Stimulated activated CD8-positive, alpha-beta memory T cell treated with anti-CD3 and anti-CD28 coated beads, Interleukin-7, amount 100 ng/mL, for 1 hour (primary cell): ENCODE results near the gene FRYL.

Experiments used
- DNase-seq, 2 donors: peaks; one replicate each; pipeline ENCODE4 v3.0.0-alpha.2; 2020; ENCODE audit warnings: low read depth in 2 of 2

Gene FRYL

GRCh38 chr4:48620831-48621230 is 159.2 kb downstream of the FRYL start:
- DNase-seq: no peak

- no peak for DNase-seq
Observed at GRCh38 chr4:48620093-48620492, 160.0 kb downstream of the FRYL start.

- no peak for DNase-seq
Observed at GRCh38 chr4:48604527-48604926, 175.6 kb downstream of the FRYL start.

DNA sequence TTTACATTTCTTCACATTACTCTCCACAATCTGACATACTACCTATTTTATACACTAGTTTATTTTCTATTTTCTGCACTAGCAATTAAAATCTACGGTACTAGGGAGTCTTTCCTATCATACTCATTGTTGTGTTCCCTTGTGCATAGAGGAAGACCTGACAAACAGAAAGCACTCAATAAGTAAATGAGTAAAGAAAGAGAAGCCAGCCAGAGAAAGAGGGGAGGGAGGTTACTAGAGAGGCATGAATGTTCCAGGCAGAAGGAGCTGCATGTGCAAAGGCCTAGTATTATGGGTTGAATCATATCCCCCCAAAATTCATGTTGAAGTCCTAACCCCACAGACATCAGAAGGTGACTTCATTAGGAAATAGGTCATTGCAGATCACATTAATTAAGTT is 176.0 kb downstream of the FRYL start:
- DNase-seq: no peak

DNA sequence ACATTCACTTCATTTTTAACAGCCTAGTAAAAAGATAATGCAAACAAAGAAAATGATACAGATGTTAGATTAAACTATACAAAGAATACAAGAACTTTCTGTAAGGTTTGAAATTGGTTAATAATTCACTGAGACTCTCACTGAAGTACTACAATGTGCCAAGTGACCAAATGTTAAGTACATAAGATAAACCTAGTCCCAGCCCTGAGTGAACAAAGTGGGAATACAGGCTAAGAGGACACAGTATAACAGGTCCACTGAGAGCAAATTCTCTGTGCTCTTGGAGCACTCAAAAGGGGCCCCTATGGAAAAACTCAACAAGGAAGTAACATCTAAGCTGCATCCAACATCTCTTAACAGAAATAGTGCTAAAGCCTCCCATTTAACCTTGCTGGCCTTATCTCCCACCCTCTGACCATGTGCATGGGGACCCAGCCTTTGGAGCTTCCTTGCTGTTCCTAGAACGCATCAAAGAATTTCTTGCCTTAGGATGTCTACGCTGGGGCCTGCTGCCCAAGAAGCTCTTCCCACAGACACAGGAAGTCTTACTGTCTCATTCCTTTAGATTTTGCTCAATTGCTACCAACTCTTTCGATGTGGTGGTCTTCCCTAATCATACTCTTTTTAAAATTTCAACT is 176.6 kb downstream of the FRYL start:
- DNase-seq: no peak

DNA sequence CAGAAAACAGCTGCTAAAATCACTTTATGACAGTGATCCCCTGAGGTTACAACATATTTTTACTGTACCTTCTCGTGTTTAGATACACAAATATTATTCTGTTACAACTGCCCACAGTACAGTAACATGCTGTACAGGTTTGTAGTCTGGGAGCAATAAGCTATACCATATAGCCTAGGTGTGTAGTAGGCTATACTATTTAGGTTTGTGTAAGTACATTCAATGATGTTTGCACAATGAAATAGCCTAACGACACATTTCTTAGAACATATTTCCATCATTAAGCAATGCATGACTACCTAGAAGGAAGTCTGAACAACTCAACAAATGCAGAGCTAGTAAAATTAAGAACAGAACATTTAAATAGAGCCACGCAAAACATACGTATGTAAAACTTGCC is 177.3 kb downstream of the FRYL start:
- no peak for DNase-seq

GRCh38 chr4:48602222-48602621 is 177.9 kb downstream of the FRYL start:
- no peak for DNase-seq

GRCh38 chr4:48596336-48596735 is 183.7 kb downstream of the FRYL start:
- no peak for DNase-seq

- no peak for DNase-seq
Observed at GRCh38 chr4:48594180-48594579, 185.9 kb downstream of the FRYL start.

DNA sequence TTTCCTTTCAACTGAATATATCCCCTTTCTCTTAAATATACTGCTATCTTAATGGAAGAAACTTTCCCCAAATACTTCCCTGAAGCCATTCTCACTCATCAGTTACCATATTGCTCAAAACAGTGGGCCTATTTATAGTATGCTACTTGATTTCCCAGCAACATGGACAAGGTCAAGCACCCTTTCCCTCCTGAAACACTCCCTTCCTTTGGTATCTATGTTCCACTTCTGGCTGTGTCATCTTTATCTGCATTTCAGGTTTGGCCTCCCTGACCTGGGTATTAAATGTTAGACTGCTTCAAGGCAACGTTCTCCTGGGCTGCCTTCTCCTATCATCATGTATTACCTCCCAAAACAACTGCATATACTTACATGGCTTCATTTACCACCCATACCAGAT is 188.7 kb downstream of the FRYL start:
- no peak for DNase-seq

DNA sequence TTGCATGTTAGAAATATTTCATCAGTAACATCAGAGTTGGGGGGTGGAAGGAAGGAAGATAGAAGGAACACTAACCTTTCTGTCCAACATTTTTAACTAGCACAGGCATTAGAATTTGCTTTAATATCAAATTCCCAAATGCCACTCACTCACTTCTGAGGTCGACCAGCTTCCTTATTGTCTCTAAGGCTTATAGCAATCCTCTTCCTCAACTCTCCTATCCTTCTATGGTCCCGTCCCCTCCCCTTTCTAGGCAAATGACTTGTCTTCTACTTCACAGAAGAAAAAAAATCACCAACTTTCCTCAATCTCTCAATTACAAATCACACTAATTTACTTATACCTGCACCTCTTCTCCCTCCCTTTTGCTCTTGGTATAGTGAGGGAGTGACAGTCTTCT is 189.2 kb downstream of the FRYL start:
- no peak for DNase-seq

DNA sequence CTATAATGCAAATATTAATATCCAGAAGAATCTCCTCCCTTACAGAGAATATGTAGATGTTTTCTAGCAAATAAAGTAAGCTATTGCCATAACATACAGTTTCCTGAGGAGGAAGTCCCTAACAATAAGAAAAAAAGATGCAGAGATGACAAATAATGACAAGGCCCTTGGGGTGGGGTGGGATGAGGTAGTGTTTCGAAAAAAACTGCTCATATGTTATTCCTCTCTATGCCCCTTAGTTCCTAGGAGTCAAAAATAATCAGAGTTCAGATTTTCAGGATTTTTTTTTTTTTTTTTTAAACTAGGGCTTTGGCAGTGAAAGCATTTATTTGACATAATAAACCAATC is 191.0 kb downstream of the FRYL start:
- DNase-seq: no peak

GRCh38 chr4:48588230-48589097 is 191.6 kb downstream of the FRYL start:
- no peak for DNase-seq

DNA sequence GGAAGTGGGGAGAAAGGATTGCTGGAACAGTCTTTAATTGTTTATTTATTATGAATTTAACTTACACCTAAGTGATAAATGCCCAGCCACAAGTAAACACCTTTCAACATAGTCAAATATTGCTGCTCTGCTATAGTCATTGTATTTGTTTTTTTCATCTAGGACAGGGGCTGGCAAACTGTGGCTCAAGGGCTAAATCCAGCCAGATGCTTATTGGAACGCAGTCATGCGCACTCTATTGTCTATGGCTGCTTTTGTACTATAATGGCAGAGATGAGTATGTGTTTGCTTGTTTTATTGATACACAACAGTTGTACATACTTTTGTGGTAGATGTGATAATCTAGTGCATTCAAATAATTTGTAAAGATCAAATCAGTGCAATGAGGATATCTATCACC is 194.7 kb downstream of the FRYL start:
- no peak for DNase-seq

GRCh38 chr4:48578132-48578968 is 201.7 kb downstream of the FRYL start:
- DNase-seq: peak; percentile 1 to 25

GRCh38 chr4:48575964-48576363 is 204.1 kb downstream of the FRYL start:
- DNase-seq: no peak

DNA sequence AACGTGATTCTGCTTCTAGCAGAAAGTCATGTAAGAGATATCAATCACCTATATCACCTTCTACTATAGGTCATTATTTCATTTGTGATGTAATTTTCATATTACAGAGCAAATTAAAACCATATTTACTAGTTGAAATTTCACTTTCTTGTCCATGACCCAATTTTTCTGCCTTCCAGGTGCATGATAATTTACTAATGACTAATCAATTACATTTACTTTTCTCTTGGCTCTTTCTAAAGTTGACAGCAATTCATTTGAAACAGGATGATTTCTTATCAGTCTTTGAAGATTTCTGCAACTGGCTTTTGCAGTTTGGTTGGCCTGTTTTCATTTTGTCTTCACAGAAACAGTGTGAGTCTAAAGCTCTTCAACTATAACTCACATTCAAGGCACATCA is 208.6 kb downstream of the FRYL start:
- DNase-seq: no peak

DNA sequence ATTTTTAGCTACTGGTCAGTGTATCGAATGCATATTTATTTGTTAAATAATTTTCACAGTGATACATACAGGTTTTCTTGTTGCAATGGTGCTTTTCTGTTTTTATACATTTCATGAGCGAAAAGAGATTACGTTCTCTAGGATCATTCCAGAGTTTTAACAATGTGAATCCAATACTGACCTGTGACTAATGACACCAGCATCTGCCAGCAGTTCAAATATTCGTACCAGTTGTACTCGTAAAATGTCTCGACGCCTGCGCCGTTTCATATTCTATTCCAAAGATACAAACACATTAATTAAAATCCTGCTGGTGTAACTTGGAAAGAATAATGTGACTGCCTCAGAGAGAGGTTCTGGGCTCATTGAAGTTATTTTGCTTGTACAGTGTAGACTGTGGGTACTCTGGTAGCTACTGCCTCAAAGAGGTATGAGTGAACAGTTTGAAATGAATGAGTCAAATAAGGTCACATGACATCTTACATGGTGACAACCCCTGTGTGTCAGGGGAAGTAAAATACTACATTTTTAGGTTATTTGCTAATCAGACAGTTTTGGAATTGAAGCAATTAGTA is 209.3 kb downstream of the FRYL start:
- no peak for DNase-seq

- no peak for DNase-seq
Observed at GRCh38 chr4:48566034-48566384, 214.1 kb downstream of the FRYL start.

DNA sequence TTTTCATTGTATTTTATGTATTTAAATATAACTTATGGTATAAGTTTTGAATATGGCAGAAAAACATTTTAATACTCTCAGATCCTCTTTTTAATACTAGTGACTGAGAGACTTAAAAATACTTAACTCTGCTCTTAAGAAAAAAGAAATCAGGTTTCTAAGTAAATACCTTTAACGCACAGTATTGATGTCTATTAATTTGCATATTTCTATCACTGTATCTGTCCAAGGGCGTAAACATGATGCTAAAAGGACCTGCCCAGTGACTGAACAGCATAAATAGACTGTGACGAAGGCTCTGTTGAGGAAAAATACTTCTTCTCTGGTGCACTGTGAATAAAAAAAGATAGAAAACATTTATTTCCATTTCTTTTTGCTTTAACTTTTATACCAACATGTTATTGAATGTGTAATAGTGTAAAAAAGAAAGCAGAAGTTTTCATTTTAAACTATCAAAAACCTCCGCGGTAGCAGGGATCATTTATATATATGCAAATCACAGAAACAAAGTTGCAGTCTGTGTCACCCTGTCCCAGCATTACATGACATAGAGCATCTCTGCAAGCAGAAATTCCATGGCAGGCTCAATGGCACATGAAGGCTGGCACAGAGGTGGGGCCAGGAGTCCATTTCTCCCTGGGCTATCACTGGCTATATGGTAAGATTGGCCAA is 214.6 kb downstream of the FRYL start:
- no peak for DNase-seq

DNA sequence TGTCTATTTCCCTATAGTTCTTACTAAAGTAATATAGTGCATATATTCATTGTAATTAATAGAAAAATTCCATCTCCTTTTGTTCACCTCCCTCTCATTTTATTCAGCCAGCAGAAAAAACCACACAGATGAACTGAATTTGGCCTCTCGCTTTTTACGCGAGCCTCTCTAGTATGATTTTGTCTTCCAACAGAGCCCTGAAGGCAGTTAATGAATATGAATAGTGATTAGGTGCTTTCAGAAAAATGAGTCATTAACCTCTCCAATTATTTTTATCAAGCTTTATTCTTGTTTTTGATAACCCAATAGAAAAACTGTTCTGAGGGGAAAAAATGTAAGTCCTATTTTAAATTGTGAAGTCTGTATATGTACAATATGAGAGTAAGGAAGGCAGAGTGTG is 215.9 kb downstream of the FRYL start:
- DNase-seq: no peak

- no peak for DNase-seq
Observed at GRCh38 chr4:48558819-48559218, 221.3 kb downstream of the FRYL start.
